ENCODE measurements around the gene PPME1. TPM values are rescaled to one million over a fixed set of nuclear protein-coding genes. Genes with fewer than 3 reads are reported as not detected.

PPME1 gene
- total RNA-seq, 1 experiment from 2014 or later, result 39.4 TPM

DNA sequence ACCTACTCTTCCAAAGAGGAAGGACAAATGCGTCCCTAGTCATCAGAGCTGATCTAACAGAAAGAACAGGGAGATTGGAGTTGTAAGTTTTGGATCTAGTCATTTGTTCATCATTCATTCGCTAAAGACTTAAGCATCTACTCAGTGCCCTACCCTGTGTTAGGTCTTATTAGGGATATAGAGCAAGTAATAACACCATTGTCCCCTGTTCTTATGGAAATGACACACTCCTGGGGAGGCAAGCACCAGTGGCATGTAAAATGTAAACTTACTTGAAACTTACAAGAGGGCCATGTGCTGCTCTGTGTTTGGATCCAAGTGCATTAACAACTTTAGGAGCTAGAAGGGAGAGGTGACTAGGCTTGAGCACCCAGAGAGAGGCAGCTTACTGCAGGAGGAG is 78.4 kb downstream of the PPME1 start:
- Histone ChIP-seq H3T11ph (ENCODE audit: low read length) (no peak overlapping the region), H4K20me1 (ENCODE audit: control insufficient read depth, insufficient read depth, insufficient read length) (no peaks in the 10 kb centered on the region), H3K23me2 (ENCODE audit: insufficient read length, low read depth, low read length, poor library complexity, severe bottlenecking) (no peaks in the 10 kb centered on the region), H2AK5ac (ENCODE audit: insufficient read length, low read length) (no peak overlapping the region), H3K4ac (ENCODE audit: low read depth, low read length) (no peak overlapping the region), H3K9ac (ENCODE audit: extremely low read depth, insufficient read length, low read length) (no peak overlapping the region), H2BK15ac (ENCODE audit: low read depth, low read length) (no peak overlapping the region), H3K18ac (ENCODE audit: insufficient read length, low read depth, low read length) (no peak overlapping the region), H3K9me3 (ENCODE audit: control insufficient read depth, low read depth, low read length) (no peaks in the 10 kb centered on the region), H2BK12ac (ENCODE audit: insufficient read length, low read depth, low read length) (no peak overlapping the region), H3K79me2 (ENCODE audit: insufficient read depth, low read length) (no peaks in the 10 kb centered on the region), H3K27me3 (ENCODE audit: insufficient read depth, low read length) (no peaks in the 10 kb centered on the region), H4K5ac (ENCODE audit: insufficient read length, low read depth, low read length) (no peak overlapping the region), H2BK120ac (ENCODE audit: low read depth, low read length, poor library complexity, severe bottlenecking) (no peak overlapping the region), H2BK5ac (ENCODE audit: insufficient read length, low read length) (no peak overlapping the region), H3K23ac (ENCODE audit: insufficient read length, low read depth, low read length) (no peak overlapping the region), H3K56ac (ENCODE audit: insufficient read length, low read depth, low read length) (no peak overlapping the region), H3K4me2 (ENCODE audit: insufficient read depth, insufficient read length, low read length) (no peak overlapping the region), H4K91ac (ENCODE audit: insufficient read length, low read depth, low read length) (no peak overlapping the region), H2BK20ac (ENCODE audit: low read depth, low read length, poor library complexity, severe bottlenecking) (no peak overlapping the region), H2AFZ (ENCODE audit: low read length) (no peak overlapping the region), H4K8ac (replicated peaks; ENCODE audit: insufficient read length, low read depth, low read length) (no peak overlapping the region), H3K4me1 (ENCODE audit: insufficient read depth, low read length) (no peaks in the 10 kb centered on the region), H3K27ac (ENCODE audit: insufficient read length, low read depth, low read length) (no peak overlapping the region), H3K79me1 (ENCODE audit: insufficient read depth, low read depth, low read length, poor library complexity, severe bottlenecking) (no peaks in the 10 kb centered on the region), H3K14ac (ENCODE audit: insufficient read depth, low read length) (no peak overlapping the region)
- no peak overlapping the region for H3K27ac Mint-ChIP-seq
- no peak for DNase-seq
- H3K9me3 Mint-ChIP-seq, result no peaks in the 10 kb centered on the region
- peaks cover 11 to 12% of the 10 kb centered on the region in 2 experiments for H3K4me1 Mint-ChIP-seq
- no CpG with 5 or more reads among the region's 2 CpGs for WGBS (ENCODE audit: extremely low coverage, insufficient read length, low lambda C conversion rate)
- TF ChIP-seq, protein P1, sequence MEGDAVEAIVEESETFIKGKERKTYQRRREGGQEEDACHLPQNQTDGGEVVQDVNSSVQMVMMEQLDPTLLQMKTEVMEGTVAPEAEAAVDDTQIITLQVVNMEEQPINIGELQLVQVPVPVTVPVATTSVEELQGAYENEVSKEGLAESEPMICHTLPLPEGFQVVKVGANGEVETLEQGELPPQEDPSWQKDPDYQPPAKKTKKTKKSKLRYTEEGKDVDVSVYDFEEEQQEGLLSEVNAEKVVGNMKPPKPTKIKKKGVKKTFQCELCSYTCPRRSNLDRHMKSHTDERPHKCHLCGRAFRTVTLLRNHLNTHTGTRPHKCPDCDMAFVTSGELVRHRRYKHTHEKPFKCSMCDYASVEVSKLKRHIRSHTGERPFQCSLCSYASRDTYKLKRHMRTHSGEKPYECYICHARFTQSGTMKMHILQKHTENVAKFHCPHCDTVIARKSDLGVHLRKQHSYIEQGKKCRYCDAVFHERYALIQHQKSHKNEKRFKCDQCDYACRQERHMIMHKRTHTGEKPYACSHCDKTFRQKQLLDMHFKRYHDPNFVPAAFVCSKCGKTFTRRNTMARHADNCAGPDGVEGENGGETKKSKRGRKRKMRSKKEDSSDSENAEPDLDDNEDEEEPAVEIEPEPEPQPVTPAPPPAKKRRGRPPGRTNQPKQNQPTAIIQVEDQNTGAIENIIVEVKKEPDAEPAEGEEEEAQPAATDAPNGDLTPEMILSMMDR (conservative IDR thresholded peaks at IDR 0.05), result no peak
- H3K4me3 Mint-ChIP-seq, result no peak overlapping the region
- H3K36me3 Mint-ChIP-seq (ENCODE audit: insufficient read depth in 1 of 3, low read depth in 3 of 3), result peaks cover 11 to 63% (median 39%) of the 10 kb centered on the region in 3 experiments; a peak in 6 of 7 replicates
- H3K27me3 Mint-ChIP-seq (ENCODE audit: low read depth), result 0 out of 2 replicates have a peak, but pooled peaks cover 2% of the 10 kb centered on the region
